GM18517 (cell line): ENCODE measurements around the gene SPOUT1.
"Not testable (repeated sequence)": the region's sequence is repeated elsewhere in the genome, so short reads cannot be mapped to it uniquely, and the experiment has no call there.

Experiments
- ATAC-seq: cut with Tn5 transposase; IDR thresholded peaks from one replicate; pipeline ENCODE4 v1.9.1; 2021; ENCODE audit warnings: mild to moderate bottlenecking, moderate library complexity; ENCODE audit not compliant: unreplicated experiment

Gene SPOUT1

DNA sequence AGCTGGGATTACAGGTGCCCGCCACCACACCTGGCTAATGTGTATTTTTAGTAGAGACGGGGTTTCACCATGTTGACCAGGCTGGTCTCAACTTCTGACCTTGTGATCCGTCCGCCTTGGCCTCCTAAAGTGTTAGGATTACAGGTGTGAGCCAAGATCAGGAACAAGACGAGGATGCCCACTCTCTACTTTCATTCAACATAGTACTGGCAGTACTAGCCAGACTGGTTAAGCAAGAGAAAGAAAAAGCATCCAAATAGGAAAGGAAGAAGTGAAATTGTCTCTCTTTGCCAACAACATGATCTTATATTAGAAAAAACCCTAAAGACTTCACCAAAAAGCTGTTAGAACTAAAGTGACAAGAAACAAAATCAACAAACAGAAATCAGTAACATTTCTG lies 18.7 kb downstream of the SPOUT1 start:
- ATAC-seq = no peak

DNA sequence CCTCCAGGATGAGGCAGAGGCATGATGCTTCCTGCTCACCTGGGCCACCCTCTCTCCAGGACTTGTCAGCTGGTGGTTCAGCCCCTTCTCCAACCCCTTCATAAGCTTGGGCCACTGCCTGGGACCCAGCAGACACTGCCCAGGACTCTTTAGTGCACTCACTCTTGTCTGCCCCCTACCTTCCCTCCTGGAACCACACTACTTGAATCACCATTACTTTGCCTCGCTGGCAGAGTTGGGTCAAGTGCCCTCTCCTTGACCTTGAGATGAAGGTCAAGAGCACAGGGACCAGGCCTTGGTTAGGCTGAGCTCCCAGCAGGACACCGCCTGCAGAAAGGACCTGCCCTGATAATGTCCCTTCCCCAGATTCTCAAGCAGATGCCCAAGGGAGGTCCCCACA lies 19.8 kb downstream of the SPOUT1 start:
- ATAC-seq = no peak

DNA sequence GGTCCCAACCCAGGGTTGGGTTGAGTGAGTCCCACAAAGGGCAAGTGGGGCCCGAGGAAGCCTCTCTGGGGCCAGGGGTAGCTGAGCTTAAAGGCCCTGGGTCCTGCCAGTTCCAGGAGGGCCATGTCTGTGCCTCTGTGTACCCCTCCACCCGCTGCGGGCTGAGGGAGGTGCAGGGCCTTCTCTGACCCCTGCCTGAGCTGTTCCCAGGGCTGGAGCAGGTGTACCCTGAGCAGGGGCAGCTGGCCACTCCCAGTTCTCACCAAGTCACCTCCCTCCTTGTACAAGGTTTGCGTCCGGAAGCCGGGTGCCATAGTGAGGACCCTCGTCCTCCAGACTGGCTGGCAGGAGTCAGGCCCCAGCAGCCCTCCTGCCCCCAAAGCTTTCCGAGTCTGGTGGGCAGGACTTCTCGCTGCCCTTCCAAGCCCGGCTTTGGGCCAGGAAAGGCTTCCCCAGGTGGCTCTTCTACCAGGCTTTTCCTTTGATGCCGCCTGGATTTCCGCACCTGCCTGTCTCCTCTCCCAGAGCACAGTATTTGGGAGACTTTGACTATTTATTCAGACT lies 20.5 kb downstream of the SPOUT1 start:
- ATAC-seq = no peak

DNA sequence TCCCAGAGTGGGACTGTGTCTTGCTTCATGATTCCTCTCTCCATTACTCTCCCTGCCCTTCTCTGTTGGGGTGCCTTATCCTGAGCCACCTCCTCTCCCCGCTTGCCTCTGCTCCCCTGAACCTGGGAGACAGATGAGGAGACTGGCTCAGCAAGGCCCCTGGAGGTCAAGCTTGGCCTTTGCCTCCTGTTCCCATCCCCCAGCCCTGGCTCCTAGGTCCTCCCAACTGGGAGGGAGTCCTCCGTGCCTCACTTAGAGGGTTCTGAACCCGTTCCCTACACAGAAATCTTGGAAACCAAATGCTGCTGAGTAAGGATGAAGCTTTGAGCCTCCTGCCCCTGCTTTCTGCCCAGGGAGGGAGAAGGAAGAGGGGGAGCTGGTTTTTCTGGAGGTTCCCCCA lies 21.1 kb downstream of the SPOUT1 start:
- ATAC-seq = no peak

DNA sequence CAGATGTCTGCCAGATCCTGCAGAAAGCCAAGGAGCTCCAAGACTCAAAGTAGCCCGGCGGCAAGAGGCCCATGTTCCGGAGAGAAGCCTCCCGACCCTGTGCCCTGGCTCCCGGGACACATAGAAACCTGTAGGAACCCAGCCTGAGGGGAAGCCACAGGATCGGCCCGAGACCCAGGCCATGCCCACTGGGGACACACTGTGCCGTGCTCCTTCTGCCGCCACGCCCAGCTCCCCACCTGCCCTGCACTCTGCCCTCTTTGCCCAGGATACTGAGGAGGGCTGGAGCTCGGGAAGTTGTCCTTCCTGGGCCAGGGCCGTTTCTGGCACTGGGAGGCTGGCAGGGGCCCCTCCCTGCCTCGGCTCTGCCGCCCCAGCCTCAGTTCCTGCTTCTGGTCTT lies 21.8 kb downstream of the SPOUT1 start:
- no peak for ATAC-seq

DNA sequence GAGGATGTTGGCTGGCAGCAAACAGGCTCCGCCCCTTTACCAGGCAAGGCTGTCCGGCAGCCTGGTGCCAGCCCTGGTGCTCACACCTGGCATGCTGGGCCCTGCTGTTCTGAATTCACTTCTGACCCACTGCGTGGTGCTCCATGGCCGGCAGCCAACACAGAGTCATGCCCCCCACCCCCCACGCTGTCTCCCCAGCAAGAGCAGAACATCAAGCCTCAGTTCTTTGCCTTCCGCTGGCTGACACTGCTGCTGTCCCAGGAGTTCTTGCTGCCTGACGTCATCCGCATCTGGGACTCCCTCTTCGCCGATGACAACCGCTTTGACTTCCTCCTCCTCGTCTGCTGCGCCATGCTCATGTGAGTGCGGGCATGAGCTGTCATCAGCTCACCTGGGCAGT lies 23.9 kb downstream of the SPOUT1 start:
- ATAC-seq = no peak

DNA sequence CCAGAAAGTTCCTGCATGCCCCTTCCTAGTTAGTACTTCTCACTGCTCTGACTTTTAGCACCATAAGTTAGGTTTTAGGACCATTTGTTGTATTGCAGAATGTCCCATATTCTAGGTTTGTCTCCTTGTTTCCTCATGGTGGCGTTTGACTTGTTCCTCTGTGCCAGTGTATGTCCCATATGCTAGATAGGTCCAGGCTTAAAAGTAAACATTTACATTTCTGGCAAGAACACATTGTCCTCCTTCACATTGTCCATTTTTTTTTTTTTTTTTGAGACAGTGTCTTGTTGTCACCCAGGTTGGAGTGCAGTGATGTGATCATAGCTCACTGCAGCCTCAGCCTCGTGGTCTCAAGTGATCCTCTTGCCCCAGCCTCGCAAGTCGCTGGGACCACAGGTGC lies 27.1 kb downstream of the SPOUT1 start:
- no peak for ATAC-seq

DNA sequence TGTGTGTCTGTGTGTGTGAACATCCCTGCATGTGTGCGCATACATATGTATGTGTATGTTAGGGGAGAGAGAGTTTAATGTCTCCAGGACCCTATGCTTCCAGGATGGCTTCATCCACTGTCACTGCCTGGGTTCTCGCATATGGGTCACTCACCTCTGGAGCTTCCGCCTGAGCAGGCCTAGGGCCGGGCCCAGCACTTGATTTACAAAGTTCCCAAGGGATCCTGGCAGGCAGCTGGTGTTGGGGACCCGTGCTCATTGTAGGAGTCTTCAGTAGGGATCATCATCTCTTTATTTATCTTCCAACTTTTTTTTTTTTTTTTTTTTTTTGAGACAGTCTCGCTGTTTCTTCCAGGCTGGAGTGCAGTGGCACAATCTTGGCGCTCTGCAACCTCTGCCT lies 29.5 kb downstream of the SPOUT1 start:
- ATAC-seq = no peak

DNA sequence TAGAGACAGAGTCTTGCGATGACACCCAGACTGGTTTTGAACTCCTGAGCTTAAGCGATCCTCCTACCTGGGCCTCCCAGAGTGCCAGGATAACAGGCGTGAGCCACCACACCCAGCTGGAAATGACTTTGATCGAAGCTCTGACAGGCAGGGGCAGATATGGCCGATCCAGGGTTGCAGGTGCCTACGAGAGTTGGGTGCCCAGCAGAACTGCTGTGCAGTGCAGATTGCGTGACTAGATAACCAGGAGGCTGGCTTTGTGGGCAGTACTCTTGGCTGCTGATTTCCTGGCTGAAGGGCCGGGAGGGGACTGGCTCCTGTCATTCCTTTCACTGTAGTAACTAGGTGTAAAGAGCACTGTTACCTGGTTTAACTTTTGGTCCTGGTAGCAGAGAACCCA lies 30.7 kb downstream of the SPOUT1 start:
- no peak for ATAC-seq

DNA sequence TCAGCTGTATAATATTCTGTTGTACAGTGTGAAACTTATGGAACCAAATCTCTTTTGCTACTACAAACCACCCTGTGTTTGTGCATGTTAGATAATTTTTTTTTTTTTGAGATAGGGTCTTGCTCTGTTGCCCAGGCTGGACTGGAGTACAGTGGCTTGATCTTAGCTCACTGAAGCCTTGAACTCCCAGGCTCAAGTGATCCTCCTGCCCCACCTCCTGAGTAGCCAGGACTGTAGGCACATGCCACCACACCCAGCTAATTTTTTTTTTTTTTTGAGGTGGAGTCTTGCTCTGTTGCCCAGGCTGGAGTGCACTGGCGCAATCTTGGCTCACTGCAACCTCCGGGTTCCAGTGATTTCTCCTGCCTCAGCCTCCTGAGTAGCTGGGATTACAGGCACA lies 34.6 kb downstream of the SPOUT1 start:
- ATAC-seq = not testable (repeated sequence)

DNA sequence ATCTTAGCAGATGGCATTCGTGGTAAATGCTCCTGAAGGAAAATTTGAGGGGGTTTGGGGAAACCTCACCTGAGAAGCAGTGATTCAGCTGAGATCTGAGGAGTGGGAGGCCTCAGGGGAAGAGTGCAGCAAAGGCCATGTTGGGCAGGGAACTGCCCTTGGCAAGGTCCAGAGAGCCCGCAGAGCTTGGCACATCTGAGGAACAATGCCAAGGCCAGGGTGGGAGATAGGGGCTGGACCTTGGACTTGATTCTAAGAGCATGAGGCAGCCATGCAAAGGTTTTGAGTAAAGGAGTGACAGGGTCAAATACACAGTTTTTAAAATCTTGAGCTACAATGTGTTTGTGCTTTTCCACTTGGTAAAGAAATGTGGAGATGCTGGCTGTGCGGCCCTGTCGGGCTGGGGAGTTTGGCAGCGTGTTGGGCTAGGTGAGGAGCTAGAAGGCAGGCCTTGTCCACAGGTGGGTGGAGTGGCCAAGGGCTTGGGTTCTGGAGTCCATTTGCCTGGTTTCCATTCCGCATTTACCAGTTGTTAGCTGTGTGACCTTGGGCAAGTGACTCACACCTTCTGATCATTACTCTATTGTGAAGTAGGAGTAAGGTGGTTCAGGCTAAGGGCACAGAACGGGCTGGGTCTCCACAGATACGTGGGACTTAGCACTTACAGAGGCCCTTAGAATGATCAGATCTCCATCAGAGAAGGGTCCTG lies 36.5 kb downstream of the SPOUT1 start:
- no peak for ATAC-seq

DNA sequence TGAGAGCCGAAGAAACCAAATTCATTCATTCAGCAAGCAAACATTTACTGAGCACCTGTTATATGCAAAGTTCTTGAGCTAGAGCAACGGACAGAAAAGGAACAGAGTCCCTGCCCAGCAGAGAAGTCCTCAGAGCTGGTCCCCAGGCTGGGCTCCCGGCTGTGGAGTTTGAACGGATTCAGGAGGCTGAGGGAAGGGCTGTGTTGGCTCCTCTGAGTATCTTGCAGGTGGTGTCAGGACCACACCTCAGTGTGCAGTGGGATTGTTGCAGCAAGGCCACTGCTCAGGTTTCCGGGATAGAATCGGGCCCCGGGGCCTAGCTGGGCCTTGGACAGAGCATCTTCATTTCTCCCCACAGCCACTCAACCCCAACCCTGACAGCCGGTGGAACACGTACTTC lies 37.5 kb downstream of the SPOUT1 start:
- ATAC-seq = no peak

DNA sequence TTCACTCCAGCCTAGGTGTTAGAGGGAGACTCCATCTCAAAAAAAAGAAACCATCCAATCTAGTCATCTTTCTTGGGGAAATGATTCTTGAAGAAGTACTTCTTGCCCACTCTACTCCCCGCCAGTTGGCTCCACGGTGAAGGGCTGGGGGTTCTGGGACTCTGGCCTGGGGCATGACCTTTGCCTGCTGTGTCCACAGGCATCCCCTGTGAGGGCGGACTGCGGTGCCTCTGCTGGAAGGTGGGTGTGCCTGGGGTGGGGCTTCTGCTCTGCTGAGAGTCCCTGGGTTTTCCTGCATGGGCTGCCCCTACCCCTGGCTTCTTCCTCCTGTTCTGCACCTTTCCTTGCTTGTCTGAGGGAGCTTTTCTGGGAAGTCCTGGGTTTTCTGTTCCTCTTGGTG lies 39.1 kb downstream of the SPOUT1 start:
- no peak for ATAC-seq

DNA sequence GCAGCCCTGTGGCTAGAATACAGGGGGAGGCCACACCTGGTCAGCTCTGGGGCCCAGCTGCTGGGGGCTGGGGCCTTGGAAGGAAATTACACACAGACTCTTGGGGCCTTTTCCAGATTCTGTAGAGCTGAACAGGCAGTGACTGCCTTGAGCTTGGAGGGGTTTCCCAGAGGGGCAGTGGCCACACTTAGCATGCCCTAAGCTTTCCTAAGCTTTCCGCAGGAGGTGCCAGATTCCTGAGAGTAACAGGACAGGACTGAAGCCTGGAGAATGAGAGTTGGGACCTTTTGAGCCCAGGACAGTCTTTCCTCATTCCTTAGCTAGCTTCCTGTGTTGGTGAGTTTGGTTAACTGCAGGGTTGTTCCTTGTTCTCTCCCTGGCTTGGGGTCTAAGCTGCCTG lies 41.1 kb downstream of the SPOUT1 start:
- ATAC-seq = no peak

DNA sequence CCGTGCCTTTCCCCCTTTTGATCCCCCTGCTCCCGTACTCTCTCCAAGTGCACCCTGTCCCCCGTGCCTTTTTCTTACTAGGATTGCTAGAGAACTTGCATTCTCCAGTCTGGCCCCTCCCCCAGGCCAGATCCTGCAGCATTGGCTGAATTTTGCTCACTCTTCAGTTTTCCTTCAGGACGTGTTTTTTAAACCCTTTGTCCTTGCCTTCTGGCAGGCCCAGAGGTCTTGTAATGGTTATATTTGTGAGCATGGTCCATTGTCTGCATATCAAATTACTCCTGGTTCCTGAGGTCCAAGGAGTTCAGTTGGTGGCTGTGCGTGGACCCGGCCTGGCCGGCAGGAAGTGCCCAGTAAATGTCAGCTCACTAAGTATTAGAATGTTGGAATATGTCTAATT lies 41.9 kb downstream of the SPOUT1 start:
- no peak for ATAC-seq

DNA sequence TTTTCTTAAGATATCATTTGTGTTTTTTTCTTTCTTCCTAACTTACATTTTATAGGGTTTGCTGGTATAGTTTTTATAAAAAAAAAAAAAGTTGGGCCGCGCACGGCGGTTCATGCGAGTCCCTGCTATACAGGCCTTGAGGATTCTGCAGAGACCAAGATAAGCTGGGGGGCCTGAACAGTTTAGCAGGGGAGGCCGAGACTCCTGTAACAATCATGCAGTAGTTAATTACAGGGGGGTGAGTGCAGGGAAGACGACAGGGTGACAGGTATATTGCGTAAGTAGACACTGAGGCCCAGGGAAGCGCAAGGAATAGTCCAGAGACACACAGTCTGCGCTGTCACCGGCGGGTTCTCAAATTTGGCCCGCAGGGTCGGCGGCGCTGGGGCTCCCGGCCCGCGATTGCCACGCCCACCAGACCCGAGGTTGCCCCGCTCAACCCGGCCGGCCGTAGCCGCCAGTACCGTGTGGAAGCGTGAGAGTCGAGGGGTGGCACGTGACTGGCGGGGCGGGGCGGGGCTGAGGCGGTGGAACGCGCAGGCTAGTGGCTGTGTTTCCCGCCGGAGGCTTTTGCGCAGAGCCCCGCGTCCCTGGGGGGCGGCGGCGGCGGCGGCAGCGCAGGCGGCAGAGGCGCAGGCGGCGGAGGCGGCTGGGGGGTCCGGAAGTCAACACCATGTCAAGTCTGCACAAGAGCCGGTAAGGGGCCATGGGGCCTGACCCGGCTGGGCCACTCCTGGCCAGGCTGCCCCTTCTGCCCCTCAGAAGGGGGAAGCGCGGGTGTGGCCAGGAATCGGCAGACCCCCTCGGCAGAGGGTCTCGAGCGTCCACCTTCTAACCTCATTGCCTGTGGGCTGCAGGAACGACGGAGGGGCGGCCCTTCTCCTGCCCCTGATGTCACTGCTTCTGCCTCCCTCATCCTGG lies 42.7 kb downstream of the SPOUT1 start, which contains the start of gene TBC1D13:
Gene TBC1D13 (plus strand): TSS at position 573 of the 921 bp plus-strand sequence. CDS start 101 bp downstream, at position 674.
- ATAC-seq = peak; percentile 87

DNA sequence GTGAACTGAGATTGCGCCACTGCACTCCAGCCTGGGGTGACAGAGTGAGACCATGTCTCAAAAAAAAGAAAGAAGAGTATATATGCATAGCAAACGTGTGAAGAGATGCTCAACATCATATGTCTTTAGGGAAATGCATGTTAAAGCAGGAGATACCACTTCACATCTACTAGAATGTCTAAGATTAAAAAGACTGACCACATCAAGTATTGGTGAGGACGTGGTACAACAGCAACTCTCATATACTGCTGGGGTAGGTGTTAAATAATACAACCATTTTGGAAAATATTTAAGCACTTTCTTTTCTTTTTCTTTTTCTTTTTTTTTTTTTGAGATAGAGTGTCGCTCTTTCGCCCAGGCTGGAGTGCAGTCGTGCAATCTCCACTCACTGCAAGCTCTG lies 44.2 kb downstream of the SPOUT1 start:
- ATAC-seq = no peak

DNA sequence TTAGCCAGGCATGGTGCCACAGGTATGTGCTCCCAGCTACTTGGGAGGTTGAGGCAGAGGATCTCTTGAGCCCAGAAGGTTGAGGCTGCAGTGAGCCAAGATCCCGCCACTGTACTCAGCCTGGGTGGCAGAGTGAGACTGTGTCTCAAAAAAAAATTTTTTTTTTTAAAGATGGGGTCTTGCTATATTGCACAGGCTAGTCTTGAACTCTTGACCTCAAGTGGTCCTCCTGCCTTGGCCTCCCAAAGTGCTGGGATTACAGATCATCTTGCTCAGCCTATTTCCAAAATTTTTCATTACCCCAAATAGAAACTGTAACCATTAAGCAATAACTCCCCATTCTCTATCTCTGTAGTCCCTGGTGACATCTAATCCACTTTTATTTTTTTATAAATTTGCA lies 46.9 kb downstream of the SPOUT1 start:
- ATAC-seq = no peak

DNA sequence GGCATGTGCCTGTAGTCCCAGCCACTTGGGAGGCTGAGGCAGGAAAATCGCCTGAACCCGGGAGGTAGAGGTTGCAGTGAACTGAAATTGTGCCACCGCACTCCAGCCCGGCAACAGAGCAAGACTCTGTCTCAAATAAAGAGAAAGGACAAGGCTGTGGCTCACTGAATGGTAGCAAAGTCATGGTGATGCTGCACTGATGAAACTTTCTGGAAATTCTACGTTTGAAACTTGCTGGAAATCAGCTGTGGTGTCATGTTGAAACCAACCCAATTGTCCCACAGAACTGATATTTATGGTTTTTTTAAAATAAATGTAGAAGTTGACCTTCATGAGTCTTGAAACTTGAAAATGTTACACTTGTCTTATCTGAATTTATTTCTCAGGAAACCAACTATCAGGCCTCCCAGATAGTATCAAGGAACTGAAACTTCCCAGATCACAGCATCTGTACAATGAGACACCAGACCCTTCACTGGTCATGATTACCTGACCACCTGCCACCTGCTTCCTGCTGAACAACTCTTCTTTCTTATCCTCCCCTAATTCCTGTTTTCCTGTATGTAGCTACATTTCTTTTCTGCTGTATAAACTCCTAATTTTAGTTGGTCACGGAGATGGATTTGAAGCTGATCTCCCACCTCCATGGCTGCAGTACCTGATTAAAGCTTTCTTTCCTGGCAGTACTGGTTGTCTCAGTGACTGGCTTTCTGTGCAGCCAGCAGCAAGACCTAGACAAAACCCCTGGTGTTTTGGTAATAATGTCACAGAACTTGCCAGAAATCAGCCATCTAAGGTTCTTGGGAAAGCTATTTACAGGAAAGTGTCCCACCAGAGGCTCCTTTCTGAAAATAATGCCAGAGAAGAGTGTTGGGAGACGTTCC lies 48.2 kb downstream of the SPOUT1 start:
- ATAC-seq = no peak

DNA sequence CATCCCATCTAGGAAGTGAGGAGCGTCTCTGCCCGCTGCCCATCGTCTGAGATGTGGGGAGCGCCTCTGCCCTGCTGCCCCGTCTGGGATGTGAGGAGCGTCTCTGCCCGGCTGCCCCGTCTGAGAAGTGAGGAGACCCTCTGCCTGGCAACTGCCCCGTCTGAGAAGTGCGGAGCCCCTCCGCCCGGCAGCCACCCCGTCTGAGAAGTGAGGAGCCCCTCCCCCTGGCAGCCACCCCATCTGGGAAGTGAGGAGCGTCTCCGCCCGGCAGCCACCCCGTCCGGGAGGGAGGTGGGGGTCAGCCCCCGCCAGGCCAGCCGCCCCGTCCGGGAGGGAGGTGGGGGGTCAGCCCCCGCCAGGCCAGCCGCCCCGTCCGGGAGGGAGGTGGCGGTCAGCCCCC lies 49.5 kb downstream of the SPOUT1 start:
- not testable (repeated sequence) for ATAC-seq

DNA sequence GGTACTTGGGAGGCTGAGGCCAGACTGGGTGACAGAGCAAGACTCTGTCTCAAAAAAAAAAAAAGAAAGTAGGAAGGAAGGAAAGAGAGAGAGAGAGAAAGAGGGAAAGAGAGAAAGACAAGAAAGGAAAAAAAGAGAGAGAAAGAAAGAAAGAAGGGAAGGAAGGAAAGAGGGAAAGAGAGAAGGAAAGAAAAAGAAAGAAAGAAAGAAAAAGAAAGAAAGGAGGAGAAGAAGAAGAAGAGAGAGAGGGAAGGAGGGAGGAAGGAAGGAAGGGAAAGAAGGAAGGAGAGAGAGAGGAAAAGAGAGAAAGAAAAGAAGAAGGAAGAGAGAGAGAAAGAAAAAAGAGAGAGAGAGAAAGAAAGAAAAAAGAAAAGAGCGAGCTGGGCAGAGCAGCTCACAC lies 54.8 kb downstream of the SPOUT1 start:
- no peak for ATAC-seq
